Measurements from ENCODE around the gene CFAP20DC. TPM values are rescaled to one million over a fixed set of nuclear protein-coding genes. Genes with fewer than 3 reads are reported as not detected.
"Not testable (repeated sequence)": the region's sequence is repeated elsewhere in the genome, so short reads cannot be mapped to it uniquely, and the experiment has no call there.

Gene CFAP20DC
- total and polyA plus RNA-seq, 2 experiments from 2014 or later: 2.2 to 2.3 TPM

- Histone ChIP-seq H3K27me3 (no peaks in the 10 kb centered on the region), H4K20me1 (ENCODE audit: insufficient read depth, poor library complexity, severe bottlenecking) (no peaks in the 10 kb centered on the region), H3K4me2 (no peak overlapping the region), H3K9me2 (replicated peaks; ENCODE audit: insufficient read depth) (no peaks in the 10 kb centered on the region), H3K4me3 (no peak overlapping the region), H3K36me3 (replicated peaks; ENCODE audit: insufficient read depth, low read depth) (no peaks in the 10 kb centered on the region), H3K79me2 (no peaks in the 10 kb centered on the region), H3K9me3 (ENCODE audit: low read depth) (no peaks in the 10 kb centered on the region), H3K4me1 (ENCODE audit: insufficient read depth) (no peaks in the 10 kb centered on the region), H2AFZ (no peak overlapping the region), H3K27ac (no peak overlapping the region)
- WGBS (ENCODE audit: low lambda C conversion rate, missing lambda C conversion rate): 82% methylated on average over 1 of the region's 1 CpG
- TF ChIP-seq EZH2 (IDR thresholded peaks at IDR 0.05; ENCODE audit: borderline replicate concordance): no peak
- TF ChIP-seq EZH2phosphoT487 (IDR thresholded peaks at IDR 0.05; ENCODE audit: low read depth, severe bottlenecking, unreplicated experiment): no peak
- no peak for TF ChIP-seq CTCF (IDR thresholded peaks at IDR 0.05; ENCODE audit: poor library complexity)
- DNase-seq (ENCODE audit: low spot score): no peak
These were observed 192.4 kb downstream of the CFAP20DC start for GRCh38 chr3:58857402-58857801.

GRCh38 chr3:58848826-58849225 is 201.0 kb downstream of the CFAP20DC start:
- Histone ChIP-seq H3K9me3 (ENCODE audit: low read depth) (no peaks in the 10 kb centered on the region), H3K36me3 (replicated peaks; ENCODE audit: insufficient read depth, low read depth) (no peaks in the 10 kb centered on the region), H3K79me2 (no peaks in the 10 kb centered on the region), H3K4me2 (no peak overlapping the region), H3K27me3 (no peaks in the 10 kb centered on the region), H3K4me1 (ENCODE audit: insufficient read depth) (no peaks in the 10 kb centered on the region), H4K20me1 (ENCODE audit: insufficient read depth, poor library complexity, severe bottlenecking) (no peaks in the 10 kb centered on the region), H2AFZ (no peak overlapping the region), H3K9me2 (replicated peaks; ENCODE audit: insufficient read depth) (no peaks in the 10 kb centered on the region), H3K4me3 (no peak overlapping the region), H3K27ac (no peak overlapping the region)
- no peak for DNase-seq (ENCODE audit: low spot score)
- TF ChIP-seq EZH2 (IDR thresholded peaks at IDR 0.05; ENCODE audit: borderline replicate concordance) (no peak), CTCF (IDR thresholded peaks at IDR 0.05; ENCODE audit: poor library complexity) (no peak), EZH2phosphoT487 (IDR thresholded peaks at IDR 0.05; ENCODE audit: low read depth, severe bottlenecking, unreplicated experiment) (no peak)
- WGBS (ENCODE audit: low lambda C conversion rate, missing lambda C conversion rate): 89% methylated on average over 7 of the region's 7 CpGs

- WGBS (ENCODE audit: low lambda C conversion rate, missing lambda C conversion rate): 76% methylated on average over 16 of the region's 34 CpGs
- H3K4me3 ChIP-seq; H3K4me1 ChIP-seq (ENCODE audit: insufficient read depth); H4K20me1 ChIP-seq (ENCODE audit: insufficient read depth, poor library complexity, severe bottlenecking); H3K4me2 ChIP-seq; H3K9me3 ChIP-seq (ENCODE audit: low read depth); H2AFZ ChIP-seq; H3K36me3 ChIP-seq (replicated peaks; ENCODE audit: insufficient read depth, low read depth); H3K79me2 ChIP-seq; H3K27ac ChIP-seq; H3K9me2 ChIP-seq (replicated peaks; ENCODE audit: insufficient read depth); H3K27me3 ChIP-seq; DNase-seq (ENCODE audit: low spot score): not testable (repeated sequence)
These were observed 207.6 kb downstream of the CFAP20DC start for GRCh38 chr3:58842050-58842747.

- TF ChIP-seq EZH2 (IDR thresholded peaks at IDR 0.05; ENCODE audit: borderline replicate concordance): no peak
- no peak for TF ChIP-seq EZH2phosphoT487 (IDR thresholded peaks at IDR 0.05; ENCODE audit: low read depth, severe bottlenecking, unreplicated experiment)
- TF ChIP-seq CTCF (IDR thresholded peaks at IDR 0.05; ENCODE audit: poor library complexity): no peak
- H3K36me3 ChIP-seq (replicated peaks; ENCODE audit: insufficient read depth, low read depth): no peaks in the 10 kb centered on the region
- H2AFZ ChIP-seq: no peak overlapping the region
- H3K9me3 ChIP-seq (ENCODE audit: low read depth): no peaks in the 10 kb centered on the region
- H3K4me1 ChIP-seq (ENCODE audit: insufficient read depth): no peaks in the 10 kb centered on the region
- H3K79me2 ChIP-seq: no peaks in the 10 kb centered on the region
- H3K4me3 ChIP-seq: no peak overlapping the region
- H4K20me1 ChIP-seq (ENCODE audit: insufficient read depth, poor library complexity, severe bottlenecking): no peaks in the 10 kb centered on the region
- H3K27ac ChIP-seq: no peak overlapping the region
- no peaks in the 10 kb centered on the region for H3K27me3 ChIP-seq
- H3K9me2 ChIP-seq (replicated peaks; ENCODE audit: insufficient read depth): no peaks in the 10 kb centered on the region
- H3K4me2 ChIP-seq: no peak overlapping the region
- no peak for DNase-seq (ENCODE audit: low spot score)
These were observed 208.9 kb downstream of the CFAP20DC start for GRCh38 chr3:58840949-58841348.
